HCT116 (cell line): ENCODE results near the gene METTL26. TPM values are rescaled to one million over a fixed set of nuclear protein-coding genes. Genes with fewer than 3 reads are reported as not detected.

Experiments used
- ATAC-seq: fragments of 200-7000 bp; cut with Tn5 transposase; 2 replicates; pipeline ENCODE4 v1.9.1; 2020; ENCODE audit warnings: mild to moderate bottlenecking, moderate library complexity
- BruUV-seq: library from RNA; stranded (reverse); fragments of 400-500 nt; replicated peaks from 2 replicates; lab custom pipeline; 2021; lab: Mats Ljungman, UMichigan
- CTCF ChIA-PET: fragments of 300-600 bp; sonication (Branson Sonifier 250); formaldehyde crosslinking; loops from one replicate; lab custom pipeline; 2021; ENCODE audit warnings: antibody characterized with exemption; lab: Charles Lee
- POLR2A ChIA-PET: fragments of 300-600, 350-600 bp; sonication (Branson Sonifier 250); formaldehyde crosslinking; loops from one replicate; lab custom pipeline; 2021; ENCODE audit warnings: antibody characterized with exemption; lab: Charles Lee
- RAD21 ChIA-PET, 2 experiments: fragments of 300-600 bp; sonication (Branson Sonifier 250); formaldehyde crosslinking; loops; one replicate each; lab custom pipeline; 2023; ENCODE audit warnings: low total read pairs in 2 of 2; ENCODE audit not compliant: uncharacterized antibody in 2 of 2, unreplicated experiment in 2 of 2, low non-redundant PET in 1 of 2; lab: Charles Lee
- DNase-seq: peaks from one replicate; pipeline ENCODE4 v3.0.0-alpha.2; 2010; ENCODE audit warnings: low read depth, low spot score
- H2AFZ ChIP-seq: fragments of 200-600 bp; shearing (Covaris generic), sonication (generic); 2 replicates; pipeline ENCODE4 v1.6.1; 2017; ENCODE audit warnings: low read depth, mixed run types, mixed read lengths, antibody characterized with exemption, low read length; ENCODE audit not compliant: poor library complexity, severe bottlenecking
- H3K27ac ChIP-seq: 2 replicates; pipeline ENCODE4 v1.5.1; 2012; ENCODE audit warnings: low read depth, low read length
- H3K27me3 ChIP-seq: fragments of 200-600 bp; sonication (generic); 2 replicates; pipeline ENCODE4 v1.6.1; 2016; ENCODE audit warnings: mixed run types, low read length, mixed read lengths; ENCODE audit not compliant: insufficient read depth
- H3K36me3 ChIP-seq, 2 experiments: fragments of 200-500 bp in 1 of 2; fragments of 200-600 bp in 1 of 2; sonication (Bioruptor generic) in 1 of 2; sonication (generic) in 1 of 2; 2 replicates each; pipeline versions ENCODE4 v1.5.1 to v1.6.1; 2014 to 2016; ENCODE audit warnings: low read length in 2 of 2, inconsistent platforms in 1 of 2, mixed read lengths in 1 of 2, mixed run types in 1 of 2; ENCODE audit not compliant: insufficient read depth in 2 of 2, control insufficient read depth in 1 of 2
- H3K4me1 ChIP-seq, 2 experiments: fragments of 200-600 bp in 1 of 2; sonication (generic) in 1 of 2; 2 replicates each; pipeline versions ENCODE4 v1.5.1 to v1.6.1; 2012 to 2017; ENCODE audit warnings: low read length in 2 of 2, inconsistent platforms in 1 of 2, mild to moderate bottlenecking in 1 of 2, mixed read lengths in 1 of 2, mixed run types in 1 of 2, moderate library complexity in 1 of 2; ENCODE audit not compliant: insufficient read depth in 2 of 2, control insufficient read depth in 1 of 2
- H3K4me2 ChIP-seq: fragments of 200-600 bp; sonication (generic); 2 replicates; pipeline ENCODE4 v1.6.1; 2017; ENCODE audit warnings: mixed run types, low read length, mixed read lengths
- H3K4me3 ChIP-seq, 2 experiments: fragments of 200-600 bp in 1 of 2; sonication (generic) in 1 of 2; replicated peaks in 1 of 2; 2 replicates each; pipeline ENCODE4 v1.5.1; 2011 to 2016; ENCODE audit warnings: low read length in 2 of 2, control low read depth in 1 of 2, low read depth in 1 of 2, mild to moderate bottlenecking in 1 of 2, mixed read lengths in 1 of 2, mixed run types in 1 of 2
- H3K79me2 ChIP-seq: fragments of 200-600 bp; sonication (generic); 2 replicates; pipeline ENCODE4 v1.6.1; 2017; ENCODE audit warnings: mild to moderate bottlenecking, mixed run types, low read length, moderate library complexity, mixed read lengths; ENCODE audit not compliant: insufficient read depth
- H3K9ac ChIP-seq: fragments of 200-600 bp; sonication (generic); 2 replicates; pipeline ENCODE4 v1.6.1; 2016; ENCODE audit warnings: low read length, mixed read lengths
- H3K9me2 ChIP-seq: fragments of 200-600 bp; sonication (generic), shearing (Covaris generic); 2 replicates; pipeline ENCODE4 v1.6.1; 2017; ENCODE audit warnings: mixed run types, mild to moderate bottlenecking, moderate library complexity; ENCODE audit not compliant: insufficient read depth
- H3K9me3 ChIP-seq, 2 experiments: fragments of 200-500 bp in 1 of 2; fragments of 200-600 bp in 1 of 2; sonication (Bioruptor generic) in 1 of 2; sonication (generic) in 1 of 2; 2 replicates each; pipeline ENCODE4 v1.6.1; 2014 to 2017; ENCODE audit warnings: low read length in 2 of 2, mixed read lengths in 2 of 2, inconsistent platforms in 1 of 2, low read depth in 1 of 2, mild to moderate bottlenecking in 1 of 2, mixed run types in 1 of 2, moderate library complexity in 1 of 2; ENCODE audit not compliant: control insufficient read depth in 1 of 2, insufficient read depth in 1 of 2
- H4K20me1 ChIP-seq: fragments of 200-600 bp; sonication (generic), shearing (Covaris generic); 2 replicates; pipeline ENCODE4 v1.6.1; 2017; ENCODE audit warnings: mixed run types, mild to moderate bottlenecking, moderate library complexity; ENCODE audit not compliant: insufficient read depth
- CBX3 ChIP-seq: IDR thresholded peaks from 2 replicates; pipeline ENCODE4 v1.6.1; 2012; ENCODE audit warnings: low read depth
- CEBPB ChIP-seq: IDR thresholded peaks from 2 replicates; pipeline ENCODE4 v1.6.1; 2012; ENCODE audit warnings: low read depth
- EGR1 ChIP-seq: IDR thresholded peaks from 2 replicates; pipeline ENCODE4 v1.6.1; 2012; ENCODE audit warnings: low read depth
- ELF1 ChIP-seq: IDR thresholded peaks from 2 replicates; pipeline ENCODE4 v1.6.1; 2012; ENCODE audit warnings: low read depth, borderline replicate concordance
- EZH2phosphoT487 ChIP-seq: fragments of 200-600 bp; IDR thresholded peaks from 2 replicates; pipeline ENCODE4 v1.6.1; 2018; ENCODE audit warnings: antibody characterized with exemption, borderline replicate concordance
- FOSL1 ChIP-seq: IDR thresholded peaks from 2 replicates; pipeline ENCODE4 v1.6.1; 2012; ENCODE audit warnings: low read depth
- POLR2A ChIP-seq: IDR thresholded peaks from 2 replicates; pipeline ENCODE4 v1.7.0; 2011; ENCODE audit warnings: borderline replicate concordance; ENCODE audit not compliant: insufficient read depth, insufficient read length; ENCODE audit errors: extremely low read depth
- POLR2AphosphoS5 ChIP-seq: IDR thresholded peaks from 2 replicates; pipeline ENCODE4 v1.6.1; 2011; ENCODE audit warnings: mild to moderate bottlenecking, low read depth, low read length, moderate library complexity
- SIN3A ChIP-seq: IDR thresholded peaks from 2 replicates; pipeline ENCODE4 v1.6.1; 2012; ENCODE audit warnings: low read depth
- SRF ChIP-seq: IDR thresholded peaks from 2 replicates; pipeline ENCODE4 v1.6.1; 2012; ENCODE audit warnings: low read depth
- TCF7L2 ChIP-seq: IDR thresholded peaks from 2 replicates; pipeline ENCODE4 v1.7.0; 2011; ENCODE audit warnings: borderline replicate concordance, inconsistent platforms; ENCODE audit not compliant: insufficient read depth, insufficient read length; ENCODE audit errors: extremely low read depth
- YY1 ChIP-seq: IDR thresholded peaks from 2 replicates; pipeline ENCODE4 v1.6.1; 2011; ENCODE audit warnings: low read length, low read depth, moderate library complexity, mild to moderate bottlenecking; ENCODE audit not compliant: insufficient replicate concordance; ENCODE audit errors: extremely low read depth
- ZFX ChIP-seq: fragments of 450-650 bp; IDR thresholded peaks from 2 replicates; pipeline ENCODE4 v1.6.1; 2017
- ZNF274 ChIP-seq: fragments of 200-500 bp; sonication (Bioruptor generic); IDR thresholded peaks from 2 replicates; pipeline ENCODE4 v1.6.1; 2014; ENCODE audit warnings: mild to moderate bottlenecking, low read depth, low read length, inconsistent platforms
- intact Hi-C: fragments of 100-400 bp; cut with micrococcal nuclease; formaldehyde crosslinking; loops from 2 replicates; pipeline ENCODE4 v1.10.0; 2022
- total RNA-seq: library from RNA; stranded (reverse); gene quantifications from one replicate; pipeline ENCODE4 v1.2.1, GENCODE V29; 2021; ENCODE audit not compliant: unreplicated experiment
- TF ChIP-seq, protein P1 (sequence below), 3 experiments: fragments of 200-600 bp in 1 of 3; sonication (generic) in 1 of 3; IDR thresholded peaks in 2 of 3; conservative IDR thresholded peaks in 1 of 3; 2 replicates each; pipeline ENCODE4 v1.5.1; 2012 to 2017; ENCODE audit warnings: low read depth in 2 of 3, low read length in 2 of 3, antibody characterized with exemption in 1 of 3, borderline replicate concordance in 1 of 3, control low read depth in 1 of 3, mild to moderate bottlenecking in 1 of 3, mixed read lengths in 1 of 3, mixed run types in 1 of 3, moderate library complexity in 1 of 3; ENCODE audit not compliant: insufficient read depth in 1 of 3
- TF ChIP-seq, protein P2 (sequence below): IDR thresholded peaks from 2 replicates; pipeline ENCODE4 v1.6.1; 2011; ENCODE audit warnings: mild to moderate bottlenecking, low read length, moderate library complexity; ENCODE audit not compliant: insufficient replicate concordance; ENCODE audit errors: extremely low read depth
- TF ChIP-seq, protein P3 (sequence below): IDR thresholded peaks from 2 replicates; pipeline ENCODE4 v1.6.1; 2012; ENCODE audit warnings: low read depth

The METTL26 gene
- total RNA-seq, 1 experiment from 2014 or later, result 85.7 TPM

DNA sequence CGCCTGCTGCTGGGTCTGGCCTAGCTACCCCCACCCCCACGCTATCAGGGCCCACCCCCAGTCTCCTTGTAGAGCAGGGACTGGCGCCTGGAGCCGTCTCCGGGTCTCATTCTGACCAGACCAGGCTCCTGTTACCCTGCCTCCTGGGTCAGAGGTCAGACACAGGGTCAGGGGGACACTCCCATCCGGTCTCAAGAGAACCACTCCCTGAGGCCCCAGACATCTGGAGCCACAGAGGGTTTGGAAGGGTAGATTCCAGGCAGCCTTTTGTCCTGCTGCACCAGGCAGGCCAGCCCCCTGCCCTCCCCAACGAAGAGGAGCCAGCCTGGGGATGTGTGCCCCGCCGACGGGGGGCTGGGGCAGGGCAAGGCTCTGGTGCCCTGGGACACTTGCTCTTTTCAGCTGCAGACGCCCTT, 6.3 kb downstream of the METTL26 start (continued):
- TF ChIP-seq, protein P1, sequence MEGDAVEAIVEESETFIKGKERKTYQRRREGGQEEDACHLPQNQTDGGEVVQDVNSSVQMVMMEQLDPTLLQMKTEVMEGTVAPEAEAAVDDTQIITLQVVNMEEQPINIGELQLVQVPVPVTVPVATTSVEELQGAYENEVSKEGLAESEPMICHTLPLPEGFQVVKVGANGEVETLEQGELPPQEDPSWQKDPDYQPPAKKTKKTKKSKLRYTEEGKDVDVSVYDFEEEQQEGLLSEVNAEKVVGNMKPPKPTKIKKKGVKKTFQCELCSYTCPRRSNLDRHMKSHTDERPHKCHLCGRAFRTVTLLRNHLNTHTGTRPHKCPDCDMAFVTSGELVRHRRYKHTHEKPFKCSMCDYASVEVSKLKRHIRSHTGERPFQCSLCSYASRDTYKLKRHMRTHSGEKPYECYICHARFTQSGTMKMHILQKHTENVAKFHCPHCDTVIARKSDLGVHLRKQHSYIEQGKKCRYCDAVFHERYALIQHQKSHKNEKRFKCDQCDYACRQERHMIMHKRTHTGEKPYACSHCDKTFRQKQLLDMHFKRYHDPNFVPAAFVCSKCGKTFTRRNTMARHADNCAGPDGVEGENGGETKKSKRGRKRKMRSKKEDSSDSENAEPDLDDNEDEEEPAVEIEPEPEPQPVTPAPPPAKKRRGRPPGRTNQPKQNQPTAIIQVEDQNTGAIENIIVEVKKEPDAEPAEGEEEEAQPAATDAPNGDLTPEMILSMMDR (IDR thresholded peaks at IDR 0.05 in 2 of 3, conservative IDR thresholded peaks at IDR 0.05 in 1 of 3; ENCODE audit: borderline replicate concordance in 1 of 3, insufficient read depth in 1 of 3, low read depth in 2 of 3, low read length in 2 of 3), result no peak
- no peak for TF ChIP-seq CEBPB
- no peak for TF ChIP-seq EGR1
- no peak for TF ChIP-seq EZH2phosphoT487

DNA sequence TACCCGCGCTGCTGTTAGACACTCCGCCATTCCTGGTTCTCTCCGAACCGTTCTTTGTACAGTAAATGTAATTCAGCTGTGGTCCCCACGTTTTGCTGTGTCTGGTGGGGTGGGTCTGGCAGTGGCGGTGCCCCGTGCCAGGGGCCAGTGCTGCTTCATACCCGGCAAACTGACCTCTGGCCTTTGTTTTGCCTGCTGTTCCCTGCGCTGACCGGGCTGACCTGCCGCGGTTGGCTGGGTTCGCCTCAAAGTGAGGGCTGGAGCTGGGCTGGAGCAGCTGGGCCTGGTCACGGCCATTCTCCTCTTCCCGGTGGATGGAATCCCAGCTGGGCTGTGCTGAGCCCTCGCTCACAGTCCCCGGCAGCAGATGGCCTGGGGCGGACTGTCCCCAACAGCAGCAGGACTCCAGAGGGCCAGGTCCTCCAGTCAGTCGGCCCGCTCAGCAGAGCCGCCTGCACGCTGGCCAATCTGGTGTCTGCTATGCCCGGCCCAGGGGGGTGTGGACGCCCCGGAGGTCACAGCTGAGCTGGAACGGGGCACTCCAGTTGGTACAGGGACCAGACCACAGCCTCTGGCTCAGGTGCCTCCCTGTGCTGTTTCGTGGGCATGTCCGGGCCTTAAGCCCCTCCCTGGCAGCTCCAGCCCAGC, 6.8 kb downstream of the METTL26 start:
- H3K27ac ChIP-seq, result no peak overlapping the region
- H3K9me3 ChIP-seq, result no peaks in the 10 kb centered on the region
- H4K20me1 ChIP-seq, result no peaks in the 10 kb centered on the region
- RAD21 ChIA-PET, result no interaction called here
- H3K4me1 ChIP-seq, result peaks cover 29 to 44% of the 10 kb centered on the region in 2 experiments
- no peak overlapping the region for H3K9ac ChIP-seq
- DNase-seq (no peak), ATAC-seq (no peak)
- CTCF ChIA-PET, result no interaction called here
- H3K79me2 ChIP-seq, result no peaks in the 10 kb centered on the region
- no TSS peak for BruUV-seq
- no peaks in the 10 kb centered on the region for H3K9me2 ChIP-seq
- H3K4me2 ChIP-seq, result no peak overlapping the region
- intact Hi-C loops, result loop anchor here (5.0 kb wide), 1 partner anchor 37 kb away; the partner anchor contains the start of gene RAB40C
- H2AFZ ChIP-seq, result no peak overlapping the region
- POLR2A ChIA-PET, result no interaction called here
- H3K27me3 ChIP-seq, result no peaks in the 10 kb centered on the region
- no peak overlapping the region for H3K4me3 ChIP-seq
- no peaks in the 10 kb centered on the region for H3K36me3 ChIP-seq
- TF ChIP-seq FOSL1, result no peak
- TF ChIP-seq SIN3A, result no peak
- no peak for TF ChIP-seq POLR2A
- TF ChIP-seq YY1, result no peak
- no peak for TF ChIP-seq EGR1
- TF ChIP-seq, protein P2, sequence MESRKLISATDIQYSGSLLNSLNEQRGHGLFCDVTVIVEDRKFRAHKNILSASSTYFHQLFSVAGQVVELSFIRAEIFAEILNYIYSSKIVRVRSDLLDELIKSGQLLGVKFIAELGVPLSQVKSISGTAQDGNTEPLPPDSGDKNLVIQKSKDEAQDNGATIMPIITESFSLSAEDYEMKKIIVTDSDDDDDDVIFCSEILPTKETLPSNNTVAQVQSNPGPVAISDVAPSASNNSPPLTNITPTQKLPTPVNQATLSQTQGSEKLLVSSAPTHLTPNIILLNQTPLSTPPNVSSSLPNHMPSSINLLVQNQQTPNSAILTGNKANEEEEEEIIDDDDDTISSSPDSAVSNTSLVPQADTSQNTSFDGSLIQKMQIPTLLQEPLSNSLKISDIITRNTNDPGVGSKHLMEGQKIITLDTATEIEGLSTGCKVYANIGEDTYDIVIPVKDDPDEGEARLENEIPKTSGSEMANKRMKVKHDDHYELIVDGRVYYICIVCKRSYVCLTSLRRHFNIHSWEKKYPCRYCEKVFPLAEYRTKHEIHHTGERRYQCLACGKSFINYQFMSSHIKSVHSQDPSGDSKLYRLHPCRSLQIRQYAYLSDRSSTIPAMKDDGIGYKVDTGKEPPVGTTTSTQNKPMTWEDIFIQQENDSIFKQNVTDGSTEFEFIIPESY, result no peak
- TF ChIP-seq CEBPB, result no peak
- no peak for TF ChIP-seq ELF1
- TF ChIP-seq, protein P3, sequence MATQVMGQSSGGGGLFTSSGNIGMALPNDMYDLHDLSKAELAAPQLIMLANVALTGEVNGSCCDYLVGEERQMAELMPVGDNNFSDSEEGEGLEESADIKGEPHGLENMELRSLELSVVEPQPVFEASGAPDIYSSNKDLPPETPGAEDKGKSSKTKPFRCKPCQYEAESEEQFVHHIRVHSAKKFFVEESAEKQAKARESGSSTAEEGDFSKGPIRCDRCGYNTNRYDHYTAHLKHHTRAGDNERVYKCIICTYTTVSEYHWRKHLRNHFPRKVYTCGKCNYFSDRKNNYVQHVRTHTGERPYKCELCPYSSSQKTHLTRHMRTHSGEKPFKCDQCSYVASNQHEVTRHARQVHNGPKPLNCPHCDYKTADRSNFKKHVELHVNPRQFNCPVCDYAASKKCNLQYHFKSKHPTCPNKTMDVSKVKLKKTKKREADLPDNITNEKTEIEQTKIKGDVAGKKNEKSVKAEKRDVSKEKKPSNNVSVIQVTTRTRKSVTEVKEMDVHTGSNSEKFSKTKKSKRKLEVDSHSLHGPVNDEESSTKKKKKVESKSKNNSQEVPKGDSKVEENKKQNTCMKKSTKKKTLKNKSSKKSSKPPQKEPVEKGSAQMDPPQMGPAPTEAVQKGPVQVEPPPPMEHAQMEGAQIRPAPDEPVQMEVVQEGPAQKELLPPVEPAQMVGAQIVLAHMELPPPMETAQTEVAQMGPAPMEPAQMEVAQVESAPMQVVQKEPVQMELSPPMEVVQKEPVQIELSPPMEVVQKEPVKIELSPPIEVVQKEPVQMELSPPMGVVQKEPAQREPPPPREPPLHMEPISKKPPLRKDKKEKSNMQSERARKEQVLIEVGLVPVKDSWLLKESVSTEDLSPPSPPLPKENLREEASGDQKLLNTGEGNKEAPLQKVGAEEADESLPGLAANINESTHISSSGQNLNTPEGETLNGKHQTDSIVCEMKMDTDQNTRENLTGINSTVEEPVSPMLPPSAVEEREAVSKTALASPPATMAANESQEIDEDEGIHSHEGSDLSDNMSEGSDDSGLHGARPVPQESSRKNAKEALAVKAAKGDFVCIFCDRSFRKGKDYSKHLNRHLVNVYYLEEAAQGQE, result no peak
- no peak for TF ChIP-seq TCF7L2
- TF ChIP-seq CBX3, result no peak
- no peak for TF ChIP-seq SRF
- no peak for TF ChIP-seq ZNF274
- TF ChIP-seq ZFX, result no peak
- no peak for TF ChIP-seq POLR2AphosphoS5
